Activated CD8-positive, alpha-beta memory T cell treated with anti-CD3 and anti-CD28 coated beads for 4 hours (primary cell): Measurements from ENCODE around the gene CHMP1A.

Source experiments
- DNase-seq, 2 donors: peaks; one replicate each; pipeline ENCODE4 v3.0.0-alpha.2; 2020; ENCODE audit warnings: low read depth in 2 of 2

CHMP1A gene

DNA sequence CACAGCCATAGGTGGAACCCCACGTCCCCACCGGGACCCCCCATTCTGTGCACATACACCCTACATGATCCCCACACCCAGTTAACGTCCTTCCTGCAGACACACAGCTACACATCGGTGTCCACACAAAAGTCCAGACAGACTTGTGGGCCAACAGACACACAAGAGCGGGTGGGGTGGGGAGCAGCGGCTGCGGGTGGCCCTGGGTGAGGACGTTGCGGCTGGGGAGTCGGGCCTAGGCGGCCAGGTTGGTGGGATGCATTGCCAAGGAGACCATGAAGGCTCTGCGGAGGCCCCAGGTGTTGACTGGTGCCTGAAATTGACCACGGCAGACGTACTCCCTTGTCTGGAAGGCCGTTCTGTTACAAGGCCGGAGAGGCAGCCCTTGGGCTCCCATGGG is 52.7 kb downstream of the CHMP1A start:
- DNase-seq, result no peak

- DNase-seq, result no peak
Measured at GRCh38 chr16:89602952-89603590, 54.4 kb downstream of the CHMP1A start.

DNA sequence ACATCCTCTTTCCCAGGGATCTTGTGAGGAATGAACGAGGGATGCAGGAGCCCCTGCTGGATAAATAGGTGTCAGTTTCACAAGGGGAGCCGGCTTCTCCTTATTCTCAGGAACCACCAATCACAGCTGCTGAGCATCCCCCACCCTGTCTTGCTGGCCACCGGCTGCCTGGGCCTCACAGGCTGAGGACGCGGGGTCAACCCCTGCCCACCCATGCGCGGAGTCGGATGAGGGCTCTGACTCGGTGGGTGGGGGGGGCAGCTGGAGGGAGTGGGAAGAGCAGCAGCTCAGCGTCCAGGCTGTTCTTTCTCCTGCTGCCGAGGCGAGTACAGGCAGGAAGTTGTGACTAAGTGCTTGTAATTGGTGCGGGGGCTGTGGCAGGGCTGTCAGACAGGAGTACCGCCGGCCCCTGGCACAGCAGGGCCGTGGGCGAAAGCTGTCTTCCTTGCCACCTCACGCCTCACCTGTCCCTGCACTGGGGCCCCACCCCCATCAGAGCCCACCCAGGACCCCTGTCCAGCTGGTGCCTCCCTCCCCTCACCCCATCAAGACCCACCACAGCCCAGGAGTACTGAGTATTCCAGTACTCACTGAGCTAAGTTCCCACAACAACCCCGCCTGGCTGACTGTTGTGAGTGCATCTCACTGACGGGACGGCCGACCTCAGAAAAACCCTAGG is 55.1 kb downstream of the CHMP1A start:
- peak; percentile 54 to 65 for DNase-seq

GRCh38 chr16:89601906-89602272 is 55.6 kb downstream of the CHMP1A start:
- DNase-seq, result no peak

DNA sequence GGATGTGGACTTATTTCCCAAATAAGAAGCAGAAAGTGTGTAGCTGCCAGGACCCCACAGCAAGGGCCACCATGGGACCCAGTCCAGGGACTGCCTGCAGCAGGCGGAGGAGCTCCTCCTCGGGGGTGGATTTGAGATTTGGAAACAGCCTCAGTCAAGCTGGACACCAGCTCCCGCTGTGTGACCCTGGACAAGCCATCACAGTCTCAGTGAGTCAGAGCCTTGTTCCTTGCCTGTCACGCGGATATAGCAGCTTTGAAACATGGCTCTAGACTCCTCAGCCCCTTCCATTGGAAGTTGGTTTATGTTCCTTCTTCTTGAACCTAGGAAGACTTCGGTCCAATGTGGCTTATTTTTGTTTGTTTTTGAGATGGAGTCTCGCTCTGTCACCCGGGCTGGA is 56.6 kb downstream of the CHMP1A start:
- DNase-seq, result no peak

GRCh38 chr16:89600427-89600826 is 57.1 kb downstream of the CHMP1A start:
- no peak for DNase-seq

GRCh38 chr16:89599902-89600301 is 57.6 kb downstream of the CHMP1A start:
- no peak for DNase-seq

DNA sequence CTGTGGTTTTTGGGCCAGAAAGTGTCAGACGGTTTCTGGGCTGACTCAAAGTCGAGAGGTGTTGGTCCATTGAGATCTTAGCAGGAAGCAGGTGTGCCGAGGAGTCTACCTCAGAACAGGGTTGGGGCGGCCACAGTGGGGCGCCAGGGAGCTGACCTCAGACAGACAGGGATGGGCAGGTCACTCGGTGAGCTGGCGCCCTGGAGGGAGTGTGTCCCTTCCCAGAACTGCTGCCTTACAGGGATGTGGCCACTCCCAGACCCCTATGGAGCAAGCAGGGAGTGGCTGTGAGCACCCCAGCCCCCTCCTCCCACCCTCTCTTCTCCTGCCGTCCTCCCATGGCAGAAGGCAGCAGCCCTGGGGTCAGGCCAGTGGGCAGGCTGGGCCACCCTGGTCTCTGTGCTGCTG is 58.1 kb downstream of the CHMP1A start:
- no peak for DNase-seq

- DNase-seq, result no peak
Measured at GRCh38 chr16:89598199-89598598, 59.3 kb downstream of the CHMP1A start.

GRCh38 chr16:89596957-89597649 is 60.4 kb downstream of the CHMP1A start:
- DNase-seq, result no peak

DNA sequence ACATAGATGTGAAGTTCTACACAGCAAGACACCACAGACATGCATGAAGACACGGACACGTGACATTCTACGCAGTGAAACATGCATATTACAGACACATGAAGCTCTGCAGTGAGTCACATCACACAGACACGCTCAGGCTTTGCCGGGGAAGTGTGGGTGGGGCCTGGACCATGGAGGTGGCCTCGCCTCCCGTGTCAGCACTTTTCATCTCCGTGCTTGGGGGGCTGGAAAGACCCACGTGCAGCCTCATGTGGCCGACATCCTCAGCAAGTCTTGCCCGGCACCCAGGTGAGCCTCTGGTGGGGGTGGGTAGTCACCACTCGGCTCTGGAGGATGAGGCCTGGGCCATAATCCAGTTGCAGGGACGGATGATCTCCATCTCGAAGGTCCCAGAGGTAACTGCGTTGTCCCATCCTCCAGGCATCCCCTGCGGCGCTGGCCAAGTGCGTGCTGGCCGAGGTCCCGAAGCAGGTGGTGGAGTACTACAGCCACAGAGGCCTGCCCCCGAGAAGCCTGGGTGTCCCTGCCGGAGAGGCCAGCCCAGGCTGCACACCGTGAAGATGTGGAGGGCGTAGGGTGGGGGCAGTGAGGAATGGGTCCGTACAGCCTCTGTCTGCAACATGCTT is 61.3 kb downstream of the CHMP1A start:
- no peak for DNase-seq

DNA sequence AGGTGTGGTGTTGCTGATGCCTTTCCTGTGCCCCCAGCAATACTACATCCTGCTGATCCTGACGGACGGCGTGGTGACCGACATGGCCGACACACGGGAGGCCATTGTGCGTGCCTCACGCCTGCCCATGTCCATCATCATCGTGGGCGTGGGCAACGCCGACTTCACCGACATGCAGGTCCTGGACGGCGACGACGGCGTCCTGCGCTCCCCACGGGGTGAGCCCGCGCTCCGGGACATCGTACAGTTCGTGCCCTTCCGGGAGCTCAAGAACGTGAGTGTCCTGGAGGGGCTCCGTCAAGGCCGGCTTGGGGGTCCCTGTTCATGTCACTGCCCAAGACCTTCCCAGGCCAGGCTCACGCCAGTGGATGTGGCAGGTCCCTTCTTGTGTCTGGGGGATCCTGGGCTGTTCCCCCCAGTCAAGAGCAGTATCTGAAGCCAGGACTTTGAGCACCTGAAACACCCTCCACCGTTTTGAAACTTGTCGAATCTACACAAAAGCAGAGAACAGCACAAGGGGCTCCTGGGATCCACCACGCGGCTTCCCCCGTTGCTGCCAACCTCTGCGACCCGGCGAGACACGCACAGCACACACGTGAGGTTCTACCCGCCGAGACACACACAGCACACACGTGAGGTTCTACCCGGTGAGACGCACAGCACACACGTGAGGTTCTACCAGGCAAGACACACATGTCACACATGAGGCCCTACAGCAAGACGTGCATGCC is 62.0 kb downstream of the CHMP1A start:
- no peak for DNase-seq
